HFF-Myc (cell line): ENCODE results near the gene GLDN.
A peak's percentile ranks its signal among the peaks of the same experiment; 100 is the strongest.

Experiments
- DNase-seq: peaks from one replicate; pipeline ENCODE4 v3.0.0-alpha.2; 2011; ENCODE audit warnings: low read depth; ENCODE audit errors: extremely low read depth
- H3K4me3 ChIP-seq: replicated peaks from 2 replicates; pipeline ENCODE4 v1.5.1; 2011; ENCODE audit warnings: low read depth, mild to moderate bottlenecking, control low read depth, low read length
- TF ChIP-seq, protein P1 (sequence below): IDR thresholded peaks from 2 replicates; pipeline ENCODE4 v1.5.1; 2012; ENCODE audit warnings: mild to moderate bottlenecking, low read depth, low read length, control low read depth; ENCODE audit errors: missing control alignments

Gene GLDN

DNA sequence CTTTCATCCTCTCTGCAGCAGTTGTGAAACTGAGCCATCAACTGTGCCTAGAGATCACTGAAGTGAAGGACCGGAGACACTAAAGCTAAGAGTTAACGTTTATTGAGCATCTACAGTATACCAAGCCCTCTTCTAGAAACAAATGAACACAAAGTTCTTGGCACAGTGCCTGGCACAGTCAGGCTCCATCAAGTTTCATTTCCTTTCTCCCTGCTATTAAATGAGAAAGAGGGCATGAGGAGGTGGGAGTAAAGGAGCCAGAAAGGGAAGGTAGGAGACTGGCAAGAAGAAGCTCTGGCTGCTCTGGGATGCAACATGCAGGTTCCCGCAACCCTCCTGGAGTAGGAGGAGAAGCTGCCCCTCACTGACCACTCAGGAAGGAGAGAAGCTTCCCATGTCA is 33.6 kb upstream of the GLDN start:
- TF ChIP-seq, protein P1, sequence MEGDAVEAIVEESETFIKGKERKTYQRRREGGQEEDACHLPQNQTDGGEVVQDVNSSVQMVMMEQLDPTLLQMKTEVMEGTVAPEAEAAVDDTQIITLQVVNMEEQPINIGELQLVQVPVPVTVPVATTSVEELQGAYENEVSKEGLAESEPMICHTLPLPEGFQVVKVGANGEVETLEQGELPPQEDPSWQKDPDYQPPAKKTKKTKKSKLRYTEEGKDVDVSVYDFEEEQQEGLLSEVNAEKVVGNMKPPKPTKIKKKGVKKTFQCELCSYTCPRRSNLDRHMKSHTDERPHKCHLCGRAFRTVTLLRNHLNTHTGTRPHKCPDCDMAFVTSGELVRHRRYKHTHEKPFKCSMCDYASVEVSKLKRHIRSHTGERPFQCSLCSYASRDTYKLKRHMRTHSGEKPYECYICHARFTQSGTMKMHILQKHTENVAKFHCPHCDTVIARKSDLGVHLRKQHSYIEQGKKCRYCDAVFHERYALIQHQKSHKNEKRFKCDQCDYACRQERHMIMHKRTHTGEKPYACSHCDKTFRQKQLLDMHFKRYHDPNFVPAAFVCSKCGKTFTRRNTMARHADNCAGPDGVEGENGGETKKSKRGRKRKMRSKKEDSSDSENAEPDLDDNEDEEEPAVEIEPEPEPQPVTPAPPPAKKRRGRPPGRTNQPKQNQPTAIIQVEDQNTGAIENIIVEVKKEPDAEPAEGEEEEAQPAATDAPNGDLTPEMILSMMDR: no peak
- DNase-seq: no peak
- H3K4me3 ChIP-seq: no peak overlapping the region

DNA sequence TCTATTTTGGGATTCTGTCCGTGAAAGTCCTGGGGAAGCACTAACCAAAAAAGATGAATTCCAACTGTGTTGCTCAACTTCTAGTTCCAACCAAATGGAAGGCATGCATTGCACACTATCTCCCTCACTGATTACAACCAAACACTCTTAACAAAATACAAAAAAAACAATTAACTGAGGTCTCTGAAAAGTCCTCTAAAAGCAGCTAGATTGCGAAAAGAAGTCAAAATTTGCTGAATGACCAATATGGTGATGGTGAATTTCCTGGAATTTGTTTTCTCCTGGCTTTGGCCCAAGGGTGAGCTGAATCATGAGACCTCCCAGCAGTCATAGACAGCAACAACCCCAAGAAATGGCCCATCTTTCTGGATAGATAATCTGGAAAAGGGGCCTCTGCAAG is 31.4 kb upstream of the GLDN start:
- TF ChIP-seq, protein P1: no peak
- no peak for DNase-seq
- H3K4me3 ChIP-seq: no peak overlapping the region

DNA sequence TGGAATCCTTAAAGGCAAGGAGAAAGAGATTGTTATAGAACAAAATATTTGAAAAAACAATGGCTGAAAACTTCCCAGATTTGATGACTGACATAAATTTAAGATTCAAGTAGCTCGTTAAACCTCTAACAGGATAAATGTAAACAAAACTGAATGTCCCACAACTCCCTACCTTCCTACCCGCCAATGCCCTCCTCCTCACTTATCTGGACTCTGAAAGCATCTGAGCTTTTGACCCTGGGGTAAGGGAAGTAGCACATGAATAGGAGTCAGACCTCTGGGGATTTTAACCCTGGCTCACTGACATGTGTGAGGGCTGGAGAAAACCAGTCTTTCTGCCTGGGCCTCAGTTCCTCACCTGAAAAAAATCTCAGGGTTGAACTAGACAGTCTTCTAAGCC is 29.9 kb upstream of the GLDN start:
- TF ChIP-seq, protein P1: no peak
- no peak for DNase-seq
- H3K4me3 ChIP-seq: no peak overlapping the region

DNA sequence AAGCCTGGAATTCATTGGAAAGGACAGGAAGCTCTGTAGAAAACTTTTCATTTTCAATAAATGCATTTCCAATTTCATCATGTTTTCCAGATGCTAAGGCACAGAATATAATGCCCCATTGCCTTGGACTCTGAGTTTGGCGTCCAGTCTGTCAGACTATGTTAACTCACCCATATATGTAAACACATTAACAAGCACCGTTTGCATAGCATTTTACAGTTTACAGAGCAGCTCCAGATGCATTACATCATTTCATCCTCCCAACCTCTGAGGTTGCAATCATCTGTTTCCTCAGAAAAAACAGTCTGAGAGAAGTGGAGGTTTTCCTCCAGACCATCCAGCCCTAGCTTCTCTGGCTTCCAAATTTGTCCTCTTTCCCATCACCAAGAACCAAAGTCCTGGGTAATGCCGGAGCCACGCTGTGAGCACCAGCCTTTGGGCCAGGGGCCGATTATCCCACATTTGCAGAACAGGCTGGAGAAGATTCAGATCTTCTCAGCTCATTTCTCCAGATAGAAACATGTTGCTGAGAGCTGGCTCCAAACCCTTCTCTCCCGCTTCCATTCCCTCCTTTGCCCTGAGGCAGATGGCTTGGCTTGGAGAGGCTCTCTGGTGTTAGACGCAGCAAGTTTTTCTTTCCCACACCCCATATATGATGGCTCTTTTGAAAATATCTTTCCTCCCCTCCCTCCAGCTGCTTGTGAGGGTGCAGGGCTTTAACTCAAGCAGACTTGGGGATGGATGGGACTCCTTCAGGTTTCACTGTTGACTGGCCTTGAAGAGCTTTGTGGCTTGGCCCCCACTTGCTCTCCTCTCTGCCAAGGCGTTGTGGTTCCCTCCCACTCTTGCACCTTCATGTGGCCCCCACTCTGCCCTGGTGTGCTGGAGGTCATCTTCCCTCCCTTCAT is 29.0 kb upstream of the GLDN start:
- DNase-seq: peak; percentile 70
- TF ChIP-seq, protein P1: no peak
- H3K4me3 ChIP-seq: no peak overlapping the region

DNA sequence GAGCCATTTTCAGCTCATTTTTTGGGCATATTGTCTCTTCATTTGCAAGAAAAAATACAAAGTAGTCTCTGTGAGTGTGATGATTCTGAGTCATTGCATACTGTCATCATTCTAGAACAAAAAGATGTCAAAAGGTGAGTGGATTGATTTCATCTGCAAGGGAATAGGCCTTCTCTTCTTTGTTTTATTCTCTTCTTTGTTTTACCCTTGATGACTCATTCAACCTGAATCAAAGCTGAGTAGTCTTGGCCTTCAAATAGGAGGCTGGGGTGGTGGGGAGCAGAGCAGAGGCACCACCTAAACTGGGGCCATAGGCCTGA is 28.4 kb upstream of the GLDN start:
- no peak for DNase-seq

DNA sequence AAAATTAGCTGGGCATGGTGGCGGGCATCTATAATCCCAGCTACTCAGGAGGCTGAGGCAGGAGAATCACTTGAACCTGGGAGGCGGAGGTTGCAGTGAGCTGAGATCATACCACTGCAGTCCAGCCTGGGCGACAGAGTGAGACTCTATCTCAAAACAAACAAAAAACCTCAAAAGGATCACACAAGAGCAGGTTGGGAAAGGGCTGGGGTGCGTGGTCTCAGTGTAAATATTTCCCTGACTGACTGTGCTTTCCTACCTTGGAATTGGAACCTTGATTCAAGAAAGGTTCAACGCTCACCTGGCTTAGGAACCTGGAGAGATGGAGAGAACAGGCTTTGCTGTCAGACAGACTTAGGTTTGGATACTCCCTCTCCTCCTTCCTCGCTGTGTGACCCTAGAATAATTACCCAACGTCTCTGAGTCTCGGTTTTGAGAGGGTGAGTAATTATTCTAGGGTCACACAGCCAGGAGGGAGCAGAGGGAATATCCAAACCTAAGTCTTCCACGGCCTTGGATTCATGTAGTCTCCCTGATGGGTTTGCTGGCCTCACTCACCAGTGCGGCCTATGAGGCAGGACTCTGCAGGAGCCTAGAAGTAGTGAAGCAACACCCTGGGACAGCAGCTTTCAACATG is 27.7 kb upstream of the GLDN start:
- TF ChIP-seq, protein P1: no peak
- no peak for DNase-seq
- H3K4me3 ChIP-seq: no peak overlapping the region

More for the DNA sequence above, 28.4 kb upstream of the GLDN start:
- TF ChIP-seq, protein P1: no peak
- H3K4me3 ChIP-seq: no peak overlapping the region
